Activated T-helper 9 cell treated with anti-CD3 and anti-CD28 coated beads, Interleukin-2, amount 50 U/mL, for 16 hours (primary cell): ENCODE data around the gene POC1B.
"Not testable (repeated sequence)": the region's sequence is repeated elsewhere in the genome, so short reads cannot be mapped to it uniquely, and the experiment has no call there.

Experiments used
- DNase-seq: peaks from one replicate; pipeline ENCODE4 v3.0.0-alpha.2; 2020; ENCODE audit warnings: low read depth

POC1B gene

DNA sequence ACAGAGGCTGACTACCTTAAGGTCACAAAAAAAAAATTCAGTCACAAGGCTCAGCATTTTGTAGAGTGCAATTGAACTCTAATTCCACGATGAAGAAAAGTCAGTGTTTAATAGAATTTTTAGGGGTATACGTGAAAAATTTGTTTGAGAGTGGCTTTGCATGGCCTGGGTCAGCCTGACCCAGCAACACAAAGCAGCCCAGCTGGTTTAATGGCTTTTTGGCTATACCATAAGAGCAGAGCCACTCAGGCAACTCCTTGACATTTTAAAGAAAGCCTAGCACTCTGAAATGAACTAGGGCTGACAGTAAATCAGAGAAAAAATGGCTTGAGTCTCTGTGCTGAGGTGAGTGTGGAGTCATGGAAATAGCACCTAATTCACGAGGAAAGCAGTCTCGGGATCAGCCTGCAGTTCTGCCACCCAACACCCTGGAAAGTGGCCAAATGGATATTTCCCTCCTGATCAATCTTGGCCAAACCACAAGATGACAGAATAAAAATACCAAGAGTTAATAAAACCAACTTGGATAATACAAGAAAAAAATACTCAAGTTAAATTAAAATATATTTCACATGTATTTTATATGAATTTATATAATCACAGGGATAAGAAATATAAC is 60.8 kb downstream of the POC1B start:
- no peak for DNase-seq

GRCh38 chr12:89461649-89462612 is 63.9 kb downstream of the POC1B start:
- DNase-seq: no peak

DNA sequence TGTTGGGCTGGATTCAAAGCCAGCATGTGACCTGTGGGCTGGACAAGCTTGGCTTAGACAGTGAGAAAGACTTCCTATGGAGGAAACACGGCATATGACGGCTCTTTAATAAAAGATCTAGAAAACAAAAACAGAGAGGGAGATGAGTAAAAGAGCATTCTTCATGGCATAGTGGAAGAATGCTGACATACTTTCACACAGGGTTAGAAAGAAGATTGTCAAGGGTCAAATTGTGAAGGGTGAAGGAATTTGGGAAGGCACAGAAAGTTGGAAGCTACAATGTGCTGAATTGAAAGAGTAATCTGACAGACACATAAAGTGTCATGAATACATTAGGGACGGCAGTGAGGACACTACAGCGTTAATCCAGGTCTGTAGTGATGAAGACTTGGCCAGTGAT is 64.7 kb downstream of the POC1B start:
- DNase-seq: no peak

DNA sequence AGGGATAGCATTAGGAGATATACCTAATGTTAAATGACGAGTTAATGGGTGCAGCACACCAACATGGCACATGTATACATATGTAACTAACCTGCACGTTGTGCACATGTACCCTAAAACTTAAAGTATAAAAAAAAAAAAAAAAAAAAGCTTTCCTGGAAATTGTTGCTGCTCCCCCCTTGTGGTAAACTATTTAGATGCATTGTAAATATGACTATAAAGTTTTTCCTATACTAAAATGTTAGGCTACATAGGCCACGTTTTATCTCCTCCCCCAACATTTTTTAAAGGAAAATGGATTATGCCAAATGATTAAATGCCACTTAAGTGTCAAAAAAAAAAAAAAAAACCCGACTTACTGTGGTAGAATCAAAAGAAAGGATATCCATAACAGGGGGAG is 66.6 kb downstream of the POC1B start:
- not testable (repeated sequence) for DNase-seq

- no peak for DNase-seq
Measured at GRCh38 chr12:89456565-89456964, 69.3 kb downstream of the POC1B start.

GRCh38 chr12:89454080-89454848 is 71.6 kb downstream of the POC1B start:
- no peak for DNase-seq

GRCh38 chr12:89453121-89453978 is 72.5 kb downstream of the POC1B start:
- no peak for DNase-seq

DNA sequence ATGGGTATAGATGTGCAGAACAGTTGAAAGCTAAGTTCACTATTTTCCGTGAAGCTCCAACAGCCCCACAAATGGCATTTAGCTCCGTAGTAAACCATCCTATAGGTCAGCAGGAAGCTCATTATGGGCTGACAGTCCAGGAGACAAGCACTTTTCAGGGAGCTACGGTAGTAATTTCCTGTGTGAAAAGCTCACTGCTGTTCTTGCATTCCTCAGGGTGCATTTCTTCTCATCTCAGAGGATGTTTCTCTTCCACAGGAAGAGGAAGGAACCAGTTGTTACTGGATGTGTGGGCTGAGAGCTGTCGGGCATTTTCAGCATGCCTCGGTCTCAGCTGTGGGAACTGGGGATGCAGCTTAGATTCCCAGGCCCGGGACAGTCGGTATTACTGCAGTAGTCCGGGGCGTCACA is 74.0 kb downstream of the POC1B start:
- no peak for DNase-seq

DNA sequence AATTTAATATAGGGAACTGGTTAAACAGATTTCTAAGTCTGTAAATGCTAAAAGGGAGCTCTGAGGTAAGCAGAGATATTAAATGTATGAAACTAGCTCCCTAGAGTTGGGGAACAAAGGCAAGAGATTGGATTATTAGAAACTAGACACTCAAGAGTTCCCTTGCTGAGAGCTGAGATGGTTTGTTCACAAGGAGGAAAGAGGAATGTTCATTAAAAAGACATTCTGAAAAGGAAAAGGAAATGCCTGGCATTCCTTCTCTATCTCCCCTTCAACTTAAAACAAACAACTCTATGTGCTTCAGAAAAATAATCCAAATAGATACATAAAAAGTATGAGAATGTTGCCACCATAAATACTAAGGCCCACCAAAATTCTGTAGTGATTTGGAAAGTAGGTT is 74.9 kb downstream of the POC1B start:
- no peak for DNase-seq

DNA sequence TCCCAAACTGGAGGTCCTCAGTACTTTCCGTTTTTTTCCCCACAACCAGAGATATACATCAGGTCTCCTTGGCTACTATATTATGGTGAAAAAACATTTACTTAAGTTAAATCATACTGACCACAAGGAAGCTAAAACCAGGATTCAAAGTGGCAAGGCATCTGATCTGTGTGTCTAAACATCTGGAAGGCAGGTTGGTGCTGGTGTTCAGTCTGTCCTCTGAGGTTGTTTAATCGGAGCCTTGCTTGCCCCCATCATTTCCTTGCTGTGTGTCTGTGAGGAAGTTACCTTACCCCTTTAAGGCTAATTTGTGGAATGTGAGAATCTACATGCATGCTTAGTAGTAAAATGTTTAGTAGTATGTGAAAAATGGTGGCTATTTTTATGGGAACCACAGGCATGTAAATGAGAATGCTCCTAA is 76.9 kb downstream of the POC1B start:
- no peak for DNase-seq

DNA sequence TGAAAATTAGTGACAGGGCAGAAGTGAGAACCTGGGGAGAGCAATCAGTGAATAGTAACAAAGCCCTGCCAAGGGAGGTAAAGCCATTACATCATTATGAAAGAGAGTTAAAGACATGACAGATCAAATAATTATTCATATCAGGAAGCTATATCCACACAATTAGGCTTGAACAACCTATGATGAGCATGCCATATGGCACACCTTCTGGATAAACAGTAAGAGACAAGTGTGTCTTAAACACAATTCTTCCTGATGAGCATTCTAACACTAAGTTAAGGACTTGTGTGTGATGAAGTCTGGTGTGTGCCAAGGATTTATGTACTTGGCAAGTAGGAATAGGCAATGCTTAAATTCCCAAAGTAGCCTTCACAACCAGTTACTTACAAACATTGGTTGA is 77.3 kb downstream of the POC1B start:
- DNase-seq: no peak

GRCh38 chr12:89439941-89440340 is 85.9 kb downstream of the POC1B start:
- no peak for DNase-seq

- DNase-seq: no peak
Measured at GRCh38 chr12:89437231-89437630, 88.6 kb downstream of the POC1B start.

DNA sequence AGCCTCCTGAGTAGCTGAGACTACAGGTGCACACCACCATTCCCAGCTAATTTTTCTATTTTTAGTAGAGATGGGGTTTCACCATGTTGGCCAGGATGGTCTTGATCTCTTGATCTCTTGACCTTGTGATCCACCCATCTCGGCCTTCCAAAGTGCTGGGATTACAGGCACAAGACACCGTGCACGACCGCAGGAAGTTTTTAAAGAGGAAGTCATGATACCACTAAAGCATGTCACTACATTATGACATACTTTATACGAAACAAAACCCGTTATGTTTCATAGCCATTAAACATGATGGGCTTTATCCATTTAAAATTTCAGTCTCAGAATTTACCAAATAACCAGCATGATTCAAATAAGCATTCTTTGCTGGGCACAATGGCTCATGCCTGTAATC is 89.8 kb downstream of the POC1B start:
- DNase-seq: no peak

GRCh38 chr12:89433634-89434033 is 92.2 kb downstream of the POC1B start:
- DNase-seq: no peak

DNA sequence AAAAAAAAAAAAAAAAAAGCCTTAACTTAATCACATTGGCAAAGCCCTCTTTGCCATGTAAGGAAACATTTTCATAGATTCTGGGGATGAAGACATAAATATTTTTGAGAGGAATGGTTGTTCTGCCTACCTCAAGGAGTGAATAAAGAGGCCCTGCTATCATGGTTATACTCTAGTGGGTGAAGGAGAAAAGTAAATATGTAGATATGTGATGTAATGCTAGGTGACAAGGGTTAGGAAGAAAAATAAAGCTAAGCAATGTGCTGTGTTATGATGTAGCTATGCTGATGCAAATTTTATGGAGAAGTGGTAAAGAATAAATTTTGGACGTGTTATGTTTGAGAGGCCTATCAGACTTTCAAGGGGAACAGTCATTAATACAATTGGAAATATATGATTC is 93.5 kb downstream of the POC1B start:
- no peak for DNase-seq

DNA sequence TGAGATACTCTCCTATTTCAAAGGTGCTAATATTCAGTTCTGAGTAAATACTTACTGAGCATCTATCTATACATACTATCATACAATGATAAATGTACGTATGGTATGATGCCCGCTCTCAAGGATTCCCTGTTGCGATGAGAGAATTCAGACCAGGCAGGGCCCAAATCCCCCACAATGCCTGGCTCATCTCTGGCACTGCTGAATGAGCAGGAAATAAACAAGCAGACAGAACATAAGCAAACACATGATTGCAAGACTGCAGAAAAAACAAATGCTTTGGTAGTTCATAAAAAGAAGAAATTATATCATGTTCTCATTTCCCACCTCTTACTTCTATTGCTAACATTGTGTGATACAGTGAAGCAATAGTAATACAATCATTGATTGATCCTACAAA is 96.3 kb downstream of the POC1B start:
- no peak for DNase-seq

- DNase-seq: no peak
Measured at GRCh38 chr12:89427508-89428156, 98.2 kb downstream of the POC1B start.

- DNase-seq: no peak
Measured at GRCh38 chr12:89424846-89425245, 101.0 kb downstream of the POC1B start.

DNA sequence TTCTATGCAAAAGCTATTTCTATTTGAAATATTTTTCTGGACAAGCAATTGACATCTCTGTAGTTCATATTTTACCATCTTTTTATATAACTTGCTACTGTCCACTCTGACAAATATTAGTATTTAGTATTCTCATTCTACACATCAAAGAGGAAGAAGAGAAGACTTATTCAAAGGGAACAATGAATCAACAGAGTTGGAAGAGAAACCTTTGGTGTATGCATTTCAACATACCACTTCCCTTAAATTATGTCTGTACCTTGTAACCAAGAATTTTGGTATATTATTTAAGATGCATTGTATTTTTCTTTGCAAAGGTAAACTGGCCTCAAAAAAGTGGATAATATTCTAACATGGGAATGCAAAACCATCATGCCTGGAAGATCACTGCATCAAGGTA is 101.5 kb downstream of the POC1B start:
- no peak for DNase-seq
